GM08714 (cell line): ENCODE data around the gene RARA.

Experiments used
- H3K4me3 ChIP-seq: fragments of 200-500 bp; sonication (Bioruptor generic); 2 replicates; pipeline ENCODE4 v1.5.1; 2014; ENCODE audit warnings: mild to moderate bottlenecking, low read length, inconsistent platforms
- ZNF274 ChIP-seq: IDR thresholded peaks from 2 replicates; pipeline ENCODE4 v1.6.1; 2012; ENCODE audit warnings: mild to moderate bottlenecking, low read depth, low read length

Gene RARA

DNA sequence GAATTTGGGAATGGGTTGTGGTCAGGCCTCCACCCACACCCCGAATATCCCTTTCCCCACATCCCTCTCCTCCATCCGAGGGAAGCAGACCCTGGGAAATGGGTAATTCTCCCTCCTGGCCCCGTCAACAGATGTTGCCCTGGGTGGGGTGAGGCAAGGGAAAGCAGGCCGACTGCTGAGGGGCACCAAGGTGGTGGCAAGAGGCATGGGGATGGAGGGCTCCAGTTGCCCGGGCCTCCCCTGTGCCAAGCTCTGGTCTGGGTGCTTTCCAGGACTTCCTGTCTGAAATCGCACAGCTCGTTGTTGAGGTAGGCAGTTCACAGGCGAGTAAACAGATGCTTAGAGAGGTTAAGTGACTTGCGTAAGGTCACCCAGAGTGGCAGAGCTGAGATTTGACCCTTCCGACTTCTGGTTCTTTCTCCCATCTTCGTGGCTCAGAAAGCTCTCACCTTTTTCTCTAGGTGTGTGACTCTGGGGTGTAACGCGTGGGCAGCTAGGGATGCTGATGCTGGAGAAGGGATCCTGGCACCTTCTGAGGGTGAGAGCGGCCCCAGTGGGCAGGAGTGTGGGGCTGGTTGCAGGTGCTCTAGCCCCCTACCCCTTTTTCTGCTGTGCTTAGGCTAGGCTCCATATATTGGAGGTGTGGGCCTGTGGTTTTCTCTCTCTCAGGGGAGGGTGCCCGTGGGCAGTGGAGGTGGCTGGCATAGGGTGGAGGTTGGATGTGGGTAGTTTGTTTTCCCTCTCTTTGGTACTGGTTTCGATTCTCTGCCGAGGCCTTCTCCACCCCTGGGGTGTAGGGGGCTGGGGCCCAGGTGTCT is 17.2 kb downstream of the RARA start:
- peak overlapping the region; percentile 12; the same call in 1 of the 2 replicates for H3K4me3 ChIP-seq
- no peak for TF ChIP-seq ZNF274

DNA sequence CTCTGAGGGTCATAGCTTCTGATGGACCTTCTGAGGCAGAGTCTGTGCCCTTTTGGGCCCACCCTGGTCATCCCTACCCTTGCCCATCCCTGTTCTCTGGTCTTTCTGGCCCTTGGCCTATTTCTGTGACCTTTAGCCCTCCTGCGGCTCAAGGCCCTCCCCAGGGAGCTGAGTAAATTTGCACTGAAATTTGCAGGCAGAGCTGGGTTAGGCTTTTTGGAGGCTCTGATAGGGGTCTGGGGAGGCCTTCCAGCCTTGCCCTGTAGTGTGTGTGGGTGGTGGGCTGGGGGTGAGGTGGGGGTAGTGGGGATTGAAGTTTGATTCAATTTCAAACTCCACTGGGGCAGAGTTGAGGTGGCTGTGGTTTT is 17.8 kb downstream of the RARA start:
- no peak for TF ChIP-seq ZNF274

DNA sequence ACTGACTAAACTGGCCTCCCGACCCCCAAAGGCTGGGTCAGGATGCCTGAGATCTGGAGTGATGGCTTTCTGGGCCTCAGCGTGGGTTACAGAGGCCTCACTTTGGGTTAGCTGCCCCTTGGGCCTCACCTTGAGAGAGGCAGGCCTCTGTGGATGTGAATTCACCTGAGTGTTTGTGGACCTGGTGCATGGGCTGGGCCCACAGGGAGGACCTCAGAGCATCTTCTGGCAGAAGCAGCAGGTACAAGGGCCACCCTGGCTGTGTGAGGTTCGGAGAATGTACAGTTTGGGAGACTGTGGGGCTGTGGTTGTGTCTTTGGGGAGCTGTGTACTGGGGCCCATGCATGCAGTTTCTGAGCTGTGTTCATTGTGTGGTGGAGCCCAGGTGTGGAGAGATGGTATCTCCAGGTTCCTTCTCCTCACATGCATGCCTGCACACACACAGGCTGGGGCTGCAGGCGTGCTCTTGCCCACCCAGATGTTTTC is 18.3 kb downstream of the RARA start:
- TF ChIP-seq ZNF274, result no peak
- H3K4me3 ChIP-seq, result no peak overlapping the region

More for the DNA sequence above, 17.8 kb downstream of the RARA start:
- peak overlapping the region; percentile 6; the same call in 1 of the 2 replicates for H3K4me3 ChIP-seq

DNA sequence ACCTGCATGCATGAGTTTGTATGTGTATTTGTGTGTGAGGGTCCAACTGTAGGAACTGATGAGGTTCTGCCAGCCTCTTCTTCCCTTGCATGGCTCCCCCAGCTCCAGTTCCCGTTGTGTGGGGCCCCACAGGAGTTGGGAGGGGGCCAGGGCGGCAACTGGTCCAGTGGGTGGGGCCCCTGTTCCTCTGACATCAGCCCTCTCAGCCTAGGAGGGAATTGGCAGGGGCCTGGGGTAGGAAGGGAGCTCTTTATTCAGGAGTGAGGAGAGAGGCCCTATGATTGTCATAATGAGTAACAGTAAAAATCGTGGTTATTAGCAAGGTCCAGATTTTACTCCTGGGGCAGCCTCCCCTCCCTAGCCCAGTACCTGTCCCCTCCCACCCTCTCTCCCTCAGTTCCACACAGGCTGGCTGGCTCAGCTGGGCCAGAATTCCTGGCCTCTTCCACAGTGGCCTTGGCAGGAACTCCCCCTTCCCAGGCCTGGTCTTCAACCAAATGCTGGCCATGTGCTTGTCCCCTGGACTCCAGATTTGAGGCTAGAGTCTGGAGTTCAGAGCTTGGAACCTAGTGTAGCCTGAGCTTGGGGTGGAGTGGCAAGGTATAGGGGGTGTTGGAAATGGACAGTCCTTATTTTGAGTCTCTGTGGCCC is 18.9 kb downstream of the RARA start:
- no peak overlapping the region for H3K4me3 ChIP-seq
- no peak for TF ChIP-seq ZNF274

DNA sequence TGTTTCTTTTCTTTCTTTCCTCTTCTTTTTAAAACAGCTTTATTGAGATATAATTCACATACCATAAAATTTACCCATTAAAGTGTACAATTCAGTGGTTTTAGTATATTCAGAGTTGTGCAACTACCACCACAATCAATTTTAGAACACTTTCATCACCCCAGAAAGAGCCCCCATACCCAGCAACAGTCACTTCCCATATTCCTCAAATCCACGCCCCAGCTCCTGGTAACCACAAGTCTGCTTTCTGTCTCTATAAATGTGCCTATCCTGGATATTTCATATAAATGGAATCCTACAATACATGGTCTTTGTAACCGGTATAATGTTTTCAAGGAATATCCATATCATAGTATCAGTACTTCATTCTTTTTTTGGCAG is 19.4 kb downstream of the RARA start:
- TF ChIP-seq ZNF274, result no peak
- H3K4me3 ChIP-seq, result no peak overlapping the region

DNA sequence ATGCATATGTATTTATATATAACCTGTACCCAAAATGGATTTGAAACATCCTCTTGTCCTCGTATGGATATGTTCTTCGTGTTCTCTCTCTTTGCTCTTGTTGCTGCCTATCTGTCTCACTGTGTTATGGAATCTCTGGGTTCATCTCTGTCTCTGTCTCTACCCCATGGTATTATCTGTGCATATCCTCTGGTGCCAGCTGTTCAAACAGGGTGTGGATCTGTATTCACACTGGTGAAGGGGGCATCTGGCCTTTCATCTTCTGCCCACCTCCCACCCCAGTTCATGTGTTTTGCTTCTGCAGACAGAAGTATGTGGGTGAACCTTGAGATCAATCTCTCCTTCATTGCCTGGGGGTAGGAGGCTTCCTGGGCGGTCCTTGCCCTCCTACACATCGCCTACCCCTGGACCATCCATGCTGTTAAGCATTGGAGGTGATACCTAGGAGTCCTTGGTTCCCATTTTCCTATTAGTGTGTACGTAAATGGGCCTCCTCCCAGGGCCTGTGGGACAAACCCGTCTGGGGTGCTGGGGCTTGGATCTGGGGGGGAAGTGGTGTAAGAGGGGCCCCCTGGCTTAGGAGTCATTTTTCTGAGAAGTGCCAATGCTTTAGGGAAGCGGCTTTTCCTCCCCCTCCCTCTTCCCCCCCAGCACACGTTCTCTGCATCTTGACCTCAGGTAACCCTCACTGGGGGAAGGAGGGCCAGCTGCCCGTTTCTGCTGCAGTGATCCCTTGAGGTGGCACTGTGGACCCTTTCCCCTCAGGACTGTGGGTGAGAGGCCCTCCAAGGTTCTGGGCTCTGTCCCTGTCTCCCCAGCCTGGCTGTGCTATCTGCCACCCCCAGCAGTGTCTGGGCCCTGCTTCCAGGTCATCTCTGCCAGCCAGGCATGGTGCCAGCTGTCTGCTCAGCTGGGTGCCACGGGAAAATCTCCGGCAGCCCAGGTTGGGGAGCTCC is 21.1 kb downstream of the RARA start:
- TF ChIP-seq ZNF274, result no peak
- H3K4me3 ChIP-seq, result no peak overlapping the region

DNA sequence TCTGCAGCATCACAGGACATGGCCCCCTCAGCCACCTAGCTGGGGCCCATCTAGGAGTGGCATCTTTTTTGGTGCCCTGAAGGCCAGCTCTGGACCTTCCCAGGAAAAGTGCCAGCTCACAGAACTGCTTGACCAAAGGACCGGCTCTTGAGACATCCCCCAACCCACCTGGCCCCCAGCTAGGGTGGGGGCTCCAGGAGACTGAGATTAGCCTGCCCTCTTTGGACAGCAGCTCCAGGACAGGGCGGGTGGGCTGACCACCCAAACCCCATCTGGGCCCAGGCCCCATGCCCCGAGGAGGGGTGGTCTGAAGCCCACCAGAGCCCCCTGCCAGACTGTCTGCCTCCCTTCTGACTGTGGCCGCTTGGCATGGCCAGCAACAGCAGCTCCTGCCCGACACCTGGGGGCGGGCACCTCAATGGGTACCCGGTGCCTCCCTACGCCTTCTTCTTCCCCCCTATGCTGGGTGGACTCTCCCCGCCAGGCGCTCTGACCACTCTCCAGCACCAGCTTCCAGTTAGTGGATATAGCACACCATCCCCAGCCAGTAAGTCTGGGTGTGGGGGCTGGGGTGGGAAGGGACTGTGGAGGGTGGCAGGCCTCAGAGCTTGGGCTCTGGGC is 22.0 kb downstream of the RARA start:
- H3K4me3 ChIP-seq, result no peak overlapping the region
- no peak for TF ChIP-seq ZNF274

DNA sequence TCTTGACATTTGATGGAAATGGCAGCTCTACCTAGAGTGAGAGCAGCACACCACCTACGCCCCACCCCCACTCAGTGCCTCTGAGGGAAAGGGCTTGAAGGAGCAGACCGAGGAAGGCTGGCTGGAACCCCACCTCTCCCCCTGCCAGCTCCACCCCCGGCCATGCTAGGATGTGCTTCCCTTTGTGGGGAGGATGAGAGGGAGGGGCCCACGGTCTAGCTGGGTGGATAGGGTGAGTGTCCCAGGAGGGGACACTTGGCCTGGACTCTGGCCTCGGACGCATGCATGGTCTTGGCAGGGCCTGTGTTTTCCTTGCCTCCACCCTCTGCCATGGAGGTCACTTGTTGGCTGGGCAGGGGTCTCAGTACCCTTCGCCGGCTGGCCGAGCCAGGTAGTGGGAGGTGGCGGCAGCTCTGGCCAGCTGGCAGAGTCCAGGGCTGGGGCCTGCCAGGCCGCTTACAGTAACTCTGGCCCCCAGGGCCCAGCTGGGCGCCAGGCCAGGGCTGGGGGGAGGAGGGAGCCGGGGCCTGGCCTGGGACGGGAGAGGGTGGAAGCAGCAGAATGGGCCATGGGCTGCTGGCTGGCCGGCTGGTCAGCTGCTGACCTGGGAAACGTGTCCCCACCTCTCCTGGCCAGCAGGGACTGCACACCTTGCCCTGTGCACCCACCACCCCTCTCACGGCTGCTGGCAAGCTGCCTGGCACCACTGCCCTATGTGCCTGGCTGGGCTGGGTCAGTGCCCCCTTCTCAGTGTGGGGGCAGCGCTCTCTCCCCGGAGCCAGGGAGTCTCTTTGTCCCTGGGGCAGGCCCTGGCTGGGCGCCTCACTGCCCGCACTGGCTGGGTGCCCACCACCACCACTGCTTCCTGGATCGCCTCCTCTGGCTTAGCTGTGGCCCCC is 23.0 kb downstream of the RARA start:
- no peak for TF ChIP-seq ZNF274
- H3K4me3 ChIP-seq, result no peak overlapping the region

DNA sequence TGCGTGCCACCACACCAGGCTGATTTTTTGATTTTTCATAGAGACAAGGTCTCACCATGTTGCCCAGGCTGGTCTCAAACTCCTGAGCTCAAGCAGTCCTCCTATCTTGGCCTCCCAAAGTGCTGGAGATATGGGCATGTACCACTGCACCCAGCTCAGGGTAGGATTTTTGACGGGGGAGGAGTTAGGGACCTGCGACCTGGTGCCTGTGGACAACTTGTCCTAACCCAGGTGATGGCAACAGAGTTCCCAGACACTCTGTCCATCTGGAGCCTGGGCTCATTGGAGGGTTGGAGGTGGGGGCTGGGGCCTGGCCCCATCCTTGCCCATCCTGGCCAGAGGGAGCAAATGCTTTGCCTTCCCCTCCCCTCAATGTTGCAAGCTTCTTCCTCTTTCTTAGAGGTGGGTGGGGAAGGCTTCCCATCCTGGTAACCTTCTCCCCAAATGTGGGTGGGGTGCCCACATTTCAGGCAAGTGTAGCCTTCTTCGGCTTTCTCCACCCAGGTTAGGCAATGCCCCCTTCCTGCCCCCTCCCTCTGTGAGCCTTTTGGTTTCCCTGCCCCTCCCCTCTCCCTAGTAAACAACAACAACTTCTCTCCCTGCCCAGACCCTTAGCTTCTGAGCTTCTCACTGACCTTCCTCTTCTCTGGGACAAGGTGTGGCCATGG is 24.9 kb downstream of the RARA start:
- no peak for TF ChIP-seq ZNF274
- H3K4me3 ChIP-seq, result no peak overlapping the region

DNA sequence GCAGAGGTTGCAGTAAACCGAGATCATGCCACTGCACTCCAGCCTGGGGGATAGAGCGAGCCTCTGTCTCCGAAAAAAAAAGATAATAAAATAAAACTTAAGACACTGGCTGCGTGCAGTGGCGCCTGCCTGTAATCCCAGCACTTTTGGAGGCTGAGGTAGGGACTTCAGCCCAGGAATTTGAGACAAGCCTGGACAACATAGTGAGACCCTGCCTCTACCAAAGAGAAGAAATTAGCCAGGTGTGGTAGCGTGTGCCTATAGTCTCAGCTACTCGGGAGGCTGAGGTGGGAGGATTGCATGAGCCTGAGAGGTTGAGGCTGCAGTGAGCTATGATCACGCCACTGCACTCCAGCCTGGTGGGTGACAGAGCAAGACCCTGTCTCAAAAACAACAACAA is 26.6 kb downstream of the RARA start:
- H3K4me3 ChIP-seq, result no peak overlapping the region
- TF ChIP-seq ZNF274, result no peak

DNA sequence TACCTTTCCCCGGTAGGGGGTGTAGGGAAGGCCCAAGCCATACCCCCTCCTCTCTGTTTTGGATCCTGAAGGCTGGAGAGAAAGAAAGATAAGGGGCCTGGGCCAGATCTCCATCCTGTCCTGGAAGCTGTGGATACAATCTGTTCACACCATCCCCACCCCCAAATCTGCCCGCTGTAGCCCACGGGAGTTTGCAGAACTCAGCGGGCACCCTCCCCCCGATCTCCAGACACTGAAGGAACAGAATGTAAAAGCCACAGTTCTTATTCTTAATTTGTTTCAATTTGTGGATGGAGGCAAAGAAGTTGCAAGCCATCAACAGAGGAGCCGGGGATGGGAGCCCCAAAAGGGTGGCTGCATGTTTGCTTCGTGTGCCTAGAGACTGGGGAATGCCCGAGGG is 28.4 kb downstream of the RARA start:
- no peak for TF ChIP-seq ZNF274
- no peak overlapping the region for H3K4me3 ChIP-seq

DNA sequence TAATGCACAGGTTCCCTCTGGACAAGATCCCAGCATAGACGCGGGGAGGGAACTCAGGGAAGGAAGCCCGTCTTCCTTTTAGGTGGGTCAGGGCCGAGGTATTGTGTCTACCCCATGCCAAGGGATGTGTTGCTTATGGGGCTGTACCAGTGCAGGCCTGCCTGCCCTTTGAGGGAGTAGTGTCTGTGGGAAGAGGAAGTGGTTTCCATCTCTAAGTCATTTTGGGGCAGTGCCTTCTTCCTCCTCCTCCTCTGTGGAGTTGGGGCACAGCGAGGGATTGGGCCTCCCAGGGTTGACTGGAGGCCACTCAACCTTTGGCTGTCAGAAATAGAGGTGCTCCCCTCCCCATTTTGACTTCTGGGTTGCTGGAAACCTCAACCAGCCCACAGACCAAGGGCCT is 29.1 kb downstream of the RARA start:
- TF ChIP-seq ZNF274, result no peak
- H3K4me3 ChIP-seq, result no peak overlapping the region
